Naive thymus-derived CD4-positive, alpha-beta T cell (primary cell): ENCODE results near the gene GOLGA8J. TPM values are rescaled to one million over a fixed set of nuclear protein-coding genes. Genes with fewer than 3 reads are reported as not detected.

Experiments
- ATAC-seq: fragments of 150-1000 bp; cut with Tn5 transposase; 2 replicates; pipeline ENCODE4 v1.10.0; 2021; ENCODE audit warnings: mild to moderate bottlenecking, moderate library complexity
- CTCF ChIA-PET: fragments of 350-600 bp; sonication (Branson Sonifier 250); formaldehyde crosslinking; loops from one replicate; lab custom pipeline; 2021; ENCODE audit warnings: antibody characterized with exemption; lab: Charles Lee
- POLR2A ChIA-PET: fragments of 350-600 bp; sonication (Branson Sonifier 250); formaldehyde crosslinking; loops from one replicate; lab custom pipeline; 2021; ENCODE audit warnings: antibody characterized with exemption, inconsistent platforms; lab: Charles Lee
- DNase-seq, 9 donors: peaks; one replicate each; pipeline versions ENCODE4 v3.0.0 to v3.0.0-alpha.2; 2020 to 2022; ENCODE audit warnings: mixed read lengths in 1 of 9
- H3K27ac ChIP-seq: one replicate; pipeline ENCODE4 v1.7.0; 2013; ENCODE audit warnings: mild to moderate bottlenecking, low read depth, low read length, moderate library complexity
- H3K27me3 ChIP-seq, 2 donors: one replicate each; pipeline ENCODE4 v1.7.0; 2013; ENCODE audit warnings: low read length in 2 of 2, mild to moderate bottlenecking in 2 of 2, moderate library complexity in 2 of 2; ENCODE audit not compliant: control insufficient read depth in 2 of 2, insufficient read depth in 2 of 2
- H3K36me3 ChIP-seq, 3 experiments: 1 replicate in 2 of 3; 2 replicates in 1 of 3; pipeline ENCODE4 v1.7.0; 2013; ENCODE audit warnings: low read length in 3 of 3, mild to moderate bottlenecking in 3 of 3, moderate library complexity in 1 of 3; ENCODE audit not compliant: insufficient read depth in 3 of 3, control insufficient read depth in 2 of 3
- H3K4me1 ChIP-seq, 2 donors: one replicate each; pipeline ENCODE4 v1.7.0; 2013; ENCODE audit warnings: low read length in 2 of 2, mild to moderate bottlenecking in 2 of 2, moderate library complexity in 1 of 2; ENCODE audit not compliant: control insufficient read depth in 2 of 2, insufficient read depth in 2 of 2
- H3K4me3 ChIP-seq: 2 replicates; pipeline ENCODE4 v1.7.0; 2013; ENCODE audit warnings: mild to moderate bottlenecking, low read length
- H3K9me3 ChIP-seq, 3 experiments: 1 replicate in 2 of 3; 2 replicates in 1 of 3; pipeline ENCODE4 v1.7.0; 2013; ENCODE audit warnings: low read length in 3 of 3; ENCODE audit not compliant: control insufficient read depth in 2 of 3
- H3K27ac Mint-ChIP-seq, 9 donors: one replicate each; pipeline ENCODE4 v1.8.0; 2020 to 2022; ENCODE audit warnings: mixed read lengths in 9 of 9, mild to moderate bottlenecking in 8 of 9, moderate library complexity in 5 of 9, inconsistent platforms in 2 of 9
- H3K27me3 Mint-ChIP-seq, 5 donors: one replicate each; pipeline ENCODE4 v1.8.0; 2021 to 2022; ENCODE audit warnings: mixed read lengths in 5 of 5, mild to moderate bottlenecking in 1 of 5
- H3K36me3 Mint-ChIP-seq, 5 donors: one replicate each; pipeline ENCODE4 v1.8.0; 2020 to 2022; ENCODE audit warnings: mixed read lengths in 5 of 5, mild to moderate bottlenecking in 3 of 5, inconsistent platforms in 1 of 5
- H3K4me1 Mint-ChIP-seq, 7 donors: one replicate each; pipeline ENCODE4 v1.8.0; 2020 to 2022; ENCODE audit warnings: mixed read lengths in 7 of 7, mild to moderate bottlenecking in 3 of 7, inconsistent platforms in 1 of 7
- H3K4me3 Mint-ChIP-seq, 10 donors: one replicate each; pipeline ENCODE4 v1.8.0; 2020 to 2022; ENCODE audit warnings: mild to moderate bottlenecking in 10 of 10, mixed read lengths in 10 of 10, moderate library complexity in 6 of 10, inconsistent platforms in 2 of 10
- H3K9me3 Mint-ChIP-seq, 11 donors: one replicate each; pipeline ENCODE4 v1.8.0; 2020 to 2022; ENCODE audit warnings: mixed read lengths in 11 of 11, mild to moderate bottlenecking in 4 of 11, inconsistent platforms in 1 of 11, moderate library complexity in 1 of 11
- intact Hi-C, 2 donors: fragments of 100-400 bp; cut with micrococcal nuclease; formaldehyde crosslinking; loops; one replicate each; pipeline ENCODE4 v1.15.1; 2023
- polyA plus RNA-seq, 2 donors: library from polyadenylated mRNA; unstranded; fragments of 300-500 nt; fragmentation: Illumina TruSeq; gene quantifications; one replicate each; pipeline ENCODE4 v1.2.3, GENCODE V29; 2021
- total RNA-seq, 6 experiments: library from RNA in 5 of 6; stranded (reverse) in 5 of 6; gene quantifications; 1 replicate in 5 of 6; 2 replicates in 1 of 6; pipeline ENCODE4 v1.2.3 and lab custom pipeline; 2021 to 2026

Gene GOLGA8J
- total and polyA plus RNA-seq, 7 experiments from 2014 or later, result 0.22 to 0.38 (median 0.30) TPM; not detected in 4

DNA sequence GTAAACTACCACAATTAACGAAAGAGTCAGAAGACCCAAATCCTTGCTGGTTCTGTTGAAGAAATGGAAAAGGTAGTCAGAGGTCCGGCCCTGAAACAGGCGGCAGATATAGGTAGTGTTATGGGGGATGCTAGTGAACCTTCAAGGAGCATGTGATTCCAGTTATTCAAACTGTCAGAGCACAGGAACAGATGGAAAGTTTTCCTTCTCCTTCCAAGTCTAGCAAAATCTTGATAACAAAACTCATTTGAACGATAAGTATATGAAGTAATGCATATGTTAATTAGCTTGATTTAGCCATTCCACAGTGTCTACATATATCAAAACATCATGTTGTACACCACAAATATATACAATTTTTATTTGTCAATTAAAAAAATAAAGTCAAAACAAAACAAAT is 26.6 kb upstream of the GOLGA8J start:
- CTCF ChIA-PET, result no interaction called here
- H3K36me3 Mint-ChIP-seq, result no peaks in the 10 kb centered on the region
- H3K27ac Mint-ChIP-seq, result no peak overlapping the region
- peaks cover 6 to 39% (median 33%) of the 10 kb centered on the region in 5 donors for H3K27me3 Mint-ChIP-seq
- H3K4me1 Mint-ChIP-seq, result no peaks in the 10 kb centered on the region
- H3K4me1 ChIP-seq, result no peaks in the 10 kb centered on the region
- no peak overlapping the region for H3K4me3 ChIP-seq
- H3K4me3 Mint-ChIP-seq, result no peak overlapping the region
- intact Hi-C loops, result no loop called here
- no peaks in the 10 kb centered on the region for H3K27me3 ChIP-seq
- ATAC-seq (no peak), DNase-seq (no peak)
- POLR2A ChIA-PET, result no interaction called here
- peaks cover 0 to 3% (median 0%) of the 10 kb centered on the region in 11 donors for H3K9me3 Mint-ChIP-seq
- H3K36me3 ChIP-seq, result no peaks in the 10 kb centered on the region
- H3K27ac ChIP-seq, result no peak overlapping the region
- no peaks in the 10 kb centered on the region for H3K9me3 ChIP-seq

GRCh38 chr15:30059771-30060170 is 23.0 kb upstream of the GOLGA8J start:
- no peak overlapping the region for H3K27ac Mint-ChIP-seq
- H3K27ac ChIP-seq, result no peak overlapping the region
- no peaks in the 10 kb centered on the region for H3K27me3 ChIP-seq
- ChIA-PET POLR2A (no interaction called here), CTCF (no interaction called here)
- peaks cover 0 to 33% (median 17%) of the 10 kb centered on the region in 5 donors for H3K27me3 Mint-ChIP-seq
- no peaks in the 10 kb centered on the region for H3K4me1 ChIP-seq
- no peaks in the 10 kb centered on the region for H3K4me1 Mint-ChIP-seq
- no peak overlapping the region for H3K4me3 Mint-ChIP-seq
- ATAC-seq (no peak), DNase-seq (no peak)
- H3K36me3 ChIP-seq, result no peaks in the 10 kb centered on the region
- H3K9me3 Mint-ChIP-seq, result peaks cover 0 to 3% (median 0%) of the 10 kb centered on the region in 11 donors
- H3K4me3 ChIP-seq, result no peak overlapping the region
- intact Hi-C loops, result no loop called here
- no peaks in the 10 kb centered on the region for H3K36me3 Mint-ChIP-seq
- no peaks in the 10 kb centered on the region for H3K9me3 ChIP-seq

- no peaks in the 10 kb centered on the region for H3K4me1 Mint-ChIP-seq
- no peak overlapping the region for H3K4me3 Mint-ChIP-seq
- no peaks in the 10 kb centered on the region for H3K36me3 Mint-ChIP-seq
These were observed 19.9 kb upstream of the GOLGA8J start for GRCh38 chr15:30062881-30063280.

DNA sequence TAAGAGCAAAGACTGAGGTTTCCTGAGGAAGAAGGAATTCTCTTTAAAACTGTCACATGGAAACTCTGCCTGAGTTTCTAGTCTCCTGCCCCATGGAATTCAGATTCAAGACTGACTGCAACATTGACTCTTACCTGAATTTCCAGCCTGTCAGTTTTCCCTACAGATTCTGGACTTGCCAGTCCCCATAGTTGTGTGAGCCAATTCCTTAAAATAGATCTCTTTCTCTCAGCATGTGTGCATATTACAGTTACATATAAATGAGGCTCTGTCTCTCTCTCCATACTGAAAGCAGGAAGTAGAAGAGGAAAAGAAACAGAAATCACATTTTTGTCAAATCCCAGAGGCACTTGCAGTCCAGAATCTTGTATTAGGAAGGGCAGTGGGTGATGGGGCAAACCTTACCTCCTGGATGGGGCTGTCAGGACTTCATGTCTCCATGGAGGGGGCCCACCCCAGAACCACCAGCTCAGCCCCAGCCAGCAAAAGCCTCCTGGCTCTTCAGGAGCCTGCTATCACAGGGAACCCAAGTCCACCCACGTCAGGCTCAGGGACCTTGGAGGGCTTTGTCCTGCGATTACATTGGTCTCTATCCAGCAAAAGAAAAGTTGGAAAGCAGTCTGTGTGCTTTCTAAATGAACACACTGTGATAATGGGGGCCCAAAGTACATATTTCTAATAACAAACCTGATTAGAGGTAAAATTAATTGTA is 18.8 kb upstream of the GOLGA8J start:
- Histone ChIP-seq H3K9me3 (no peaks in the 10 kb centered on the region), H3K36me3 (no peaks in the 10 kb centered on the region), H3K27ac (no peak overlapping the region), H3K4me3 (no peak overlapping the region), H3K27me3 (no peaks in the 10 kb centered on the region), H3K4me1 (no peaks in the 10 kb centered on the region)
- ChIA-PET CTCF (no interaction called here), POLR2A (no interaction called here)
- Mint-ChIP-seq H3K4me1 (no peaks in the 10 kb centered on the region), H3K27ac (no peak overlapping the region), H3K4me3 (no peak overlapping the region), H3K36me3 (no peaks in the 10 kb centered on the region), H3K27me3 (peaks cover 0 to 16% (median 13%) of the 10 kb centered on the region in 5 donors), H3K9me3 (peaks cover 0 to 11% (median 1%) of the 10 kb centered on the region in 11 donors)
- ATAC-seq (no peak), DNase-seq (no peak)
- intact Hi-C loops, result no loop called here

More at GRCh38 chr15:30062881-30063280, 19.9 kb upstream of the GOLGA8J start:
- CTCF ChIA-PET, result no interaction called here
- Histone ChIP-seq H3K9me3 (no peaks in the 10 kb centered on the region), H3K27me3 (no peaks in the 10 kb centered on the region), H3K4me1 (no peaks in the 10 kb centered on the region), H3K36me3 (no peaks in the 10 kb centered on the region), H3K4me3 (no peak overlapping the region), H3K27ac (no peak overlapping the region)
- intact Hi-C loops, result no loop called here
- POLR2A ChIA-PET, result no interaction called here
- ATAC-seq, result no peak
- Mint-ChIP-seq H3K27ac (no peak overlapping the region), H3K27me3 (peaks cover 0 to 24% (median 10%) of the 10 kb centered on the region in 5 donors), H3K9me3 (peaks cover 0 to 4% (median 2%) of the 10 kb centered on the region in 11 donors)
- DNase-seq, result no peak

DNA sequence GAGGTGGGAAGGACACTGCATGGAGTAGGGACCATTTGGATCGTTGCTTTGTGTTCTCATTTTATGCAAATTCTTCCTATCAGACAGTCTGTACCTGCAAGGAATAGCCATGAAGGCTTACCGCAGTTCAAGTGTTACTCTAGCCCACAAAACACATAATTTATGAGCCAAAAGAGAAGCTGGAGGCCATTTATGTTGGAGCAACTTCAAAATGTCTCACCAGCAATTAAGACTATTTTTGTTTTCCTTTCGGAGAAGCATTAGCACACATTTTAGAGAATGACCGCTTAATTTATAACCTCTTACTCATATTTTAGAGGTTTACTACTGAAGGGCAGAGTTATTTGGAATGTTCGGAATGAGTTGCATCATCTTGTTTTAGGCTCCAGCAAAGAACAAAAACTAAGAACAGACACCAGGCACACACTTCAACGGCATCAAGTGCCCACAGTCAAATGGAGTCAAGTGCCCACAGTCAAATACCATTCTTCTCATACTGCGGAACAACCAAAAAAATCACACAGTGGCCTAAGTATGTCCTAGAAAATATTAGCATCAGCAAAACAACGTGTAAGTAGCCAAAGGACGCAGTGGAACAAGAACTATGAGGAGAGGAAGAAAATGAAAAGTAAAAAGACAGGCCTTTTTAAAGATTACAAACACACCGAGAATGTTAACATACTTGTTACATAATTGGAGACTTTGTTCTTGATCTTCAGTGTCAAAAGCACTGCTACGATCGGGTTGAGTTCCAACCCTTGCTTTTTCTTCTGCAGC is 17.5 kb upstream of the GOLGA8J start:
- ATAC-seq (no peak), DNase-seq (no peak)
- Histone ChIP-seq H3K36me3 (no peaks in the 10 kb centered on the region), H3K9me3 (no peaks in the 10 kb centered on the region), H3K4me3 (no peak overlapping the region), H3K27me3 (no peaks in the 10 kb centered on the region), H3K27ac (no peak overlapping the region), H3K4me1 (no peaks in the 10 kb centered on the region)
- Mint-ChIP-seq H3K27me3 (peaks cover 0 to 11% (median 7%) of the 10 kb centered on the region in 5 donors), H3K9me3 (peaks cover 0 to 11% (median 1%) of the 10 kb centered on the region in 11 donors), H3K36me3 (no peaks in the 10 kb centered on the region), H3K4me1 (no peaks in the 10 kb centered on the region), H3K27ac (no peak overlapping the region), H3K4me3 (no peak overlapping the region)
- intact Hi-C loops, result no loop called here
- CTCF ChIA-PET, result no interaction called here
- POLR2A ChIA-PET, result no interaction called here

GRCh38 chr15:30068326-30068725 is 14.4 kb upstream of the GOLGA8J start:
- no peak overlapping the region for H3K4me3 ChIP-seq
- H3K9me3 ChIP-seq, result no peaks in the 10 kb centered on the region
- no peaks in the 10 kb centered on the region for H3K36me3 ChIP-seq
- H3K36me3 Mint-ChIP-seq, result no peaks in the 10 kb centered on the region
- no peak overlapping the region for H3K27ac Mint-ChIP-seq
- no peak overlapping the region for H3K27ac ChIP-seq
- peaks cover 0 to 19% (median 10%) of the 10 kb centered on the region in 5 donors for H3K27me3 Mint-ChIP-seq
- ATAC-seq, result no peak
- H3K9me3 Mint-ChIP-seq, result peaks cover 0 to 11% (median 1%) of the 10 kb centered on the region in 11 donors
- ChIA-PET POLR2A (no interaction called here), CTCF (no interaction called here)
- no peaks in the 10 kb centered on the region for H3K27me3 ChIP-seq
- H3K4me1 Mint-ChIP-seq, result no peaks in the 10 kb centered on the region
- H3K4me3 Mint-ChIP-seq, result no peak overlapping the region
- intact Hi-C loops, result no loop called here
- no peaks in the 10 kb centered on the region for H3K4me1 ChIP-seq
- no peak for DNase-seq
